ENCODE results near the gene ERP29.

DNA sequence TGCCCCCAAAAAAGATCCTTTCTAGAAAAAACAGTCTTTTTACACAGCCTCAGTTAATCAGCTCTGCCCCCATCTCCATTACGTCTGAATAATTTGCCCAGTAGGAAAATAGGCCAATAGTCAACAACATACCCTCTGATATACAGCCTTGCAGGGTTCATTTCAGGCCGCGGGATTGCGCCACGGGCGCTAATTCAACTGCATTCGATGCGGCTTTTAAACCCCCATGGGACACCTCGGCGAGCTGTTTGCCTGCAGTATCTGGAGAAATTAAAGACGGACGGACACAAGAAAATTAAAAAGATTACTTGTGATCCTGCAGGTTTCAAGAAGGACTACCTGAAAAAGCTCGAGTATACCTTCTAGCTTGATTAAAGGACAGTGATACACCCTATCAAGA lies 36.1 kb downstream of the ERP29 start:
- TF ChIP-seq YY1 (IDR thresholded peaks at IDR 0.05) (no peak), SP1 (IDR thresholded peaks at IDR 0.05) (no peak)
- TF ChIP-seq, protein P1, sequence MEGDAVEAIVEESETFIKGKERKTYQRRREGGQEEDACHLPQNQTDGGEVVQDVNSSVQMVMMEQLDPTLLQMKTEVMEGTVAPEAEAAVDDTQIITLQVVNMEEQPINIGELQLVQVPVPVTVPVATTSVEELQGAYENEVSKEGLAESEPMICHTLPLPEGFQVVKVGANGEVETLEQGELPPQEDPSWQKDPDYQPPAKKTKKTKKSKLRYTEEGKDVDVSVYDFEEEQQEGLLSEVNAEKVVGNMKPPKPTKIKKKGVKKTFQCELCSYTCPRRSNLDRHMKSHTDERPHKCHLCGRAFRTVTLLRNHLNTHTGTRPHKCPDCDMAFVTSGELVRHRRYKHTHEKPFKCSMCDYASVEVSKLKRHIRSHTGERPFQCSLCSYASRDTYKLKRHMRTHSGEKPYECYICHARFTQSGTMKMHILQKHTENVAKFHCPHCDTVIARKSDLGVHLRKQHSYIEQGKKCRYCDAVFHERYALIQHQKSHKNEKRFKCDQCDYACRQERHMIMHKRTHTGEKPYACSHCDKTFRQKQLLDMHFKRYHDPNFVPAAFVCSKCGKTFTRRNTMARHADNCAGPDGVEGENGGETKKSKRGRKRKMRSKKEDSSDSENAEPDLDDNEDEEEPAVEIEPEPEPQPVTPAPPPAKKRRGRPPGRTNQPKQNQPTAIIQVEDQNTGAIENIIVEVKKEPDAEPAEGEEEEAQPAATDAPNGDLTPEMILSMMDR (IDR thresholded peaks at IDR 0.05; ENCODE audit: low read depth, low read length, missing input control): no peak
- TF ChIP-seq, protein P2, sequence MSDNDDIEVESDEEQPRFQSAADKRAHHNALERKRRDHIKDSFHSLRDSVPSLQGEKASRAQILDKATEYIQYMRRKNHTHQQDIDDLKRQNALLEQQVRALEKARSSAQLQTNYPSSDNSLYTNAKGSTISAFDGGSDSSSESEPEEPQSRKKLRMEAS (IDR thresholded peaks at IDR 0.05): no peak
- TF ChIP-seq, protein P3, sequence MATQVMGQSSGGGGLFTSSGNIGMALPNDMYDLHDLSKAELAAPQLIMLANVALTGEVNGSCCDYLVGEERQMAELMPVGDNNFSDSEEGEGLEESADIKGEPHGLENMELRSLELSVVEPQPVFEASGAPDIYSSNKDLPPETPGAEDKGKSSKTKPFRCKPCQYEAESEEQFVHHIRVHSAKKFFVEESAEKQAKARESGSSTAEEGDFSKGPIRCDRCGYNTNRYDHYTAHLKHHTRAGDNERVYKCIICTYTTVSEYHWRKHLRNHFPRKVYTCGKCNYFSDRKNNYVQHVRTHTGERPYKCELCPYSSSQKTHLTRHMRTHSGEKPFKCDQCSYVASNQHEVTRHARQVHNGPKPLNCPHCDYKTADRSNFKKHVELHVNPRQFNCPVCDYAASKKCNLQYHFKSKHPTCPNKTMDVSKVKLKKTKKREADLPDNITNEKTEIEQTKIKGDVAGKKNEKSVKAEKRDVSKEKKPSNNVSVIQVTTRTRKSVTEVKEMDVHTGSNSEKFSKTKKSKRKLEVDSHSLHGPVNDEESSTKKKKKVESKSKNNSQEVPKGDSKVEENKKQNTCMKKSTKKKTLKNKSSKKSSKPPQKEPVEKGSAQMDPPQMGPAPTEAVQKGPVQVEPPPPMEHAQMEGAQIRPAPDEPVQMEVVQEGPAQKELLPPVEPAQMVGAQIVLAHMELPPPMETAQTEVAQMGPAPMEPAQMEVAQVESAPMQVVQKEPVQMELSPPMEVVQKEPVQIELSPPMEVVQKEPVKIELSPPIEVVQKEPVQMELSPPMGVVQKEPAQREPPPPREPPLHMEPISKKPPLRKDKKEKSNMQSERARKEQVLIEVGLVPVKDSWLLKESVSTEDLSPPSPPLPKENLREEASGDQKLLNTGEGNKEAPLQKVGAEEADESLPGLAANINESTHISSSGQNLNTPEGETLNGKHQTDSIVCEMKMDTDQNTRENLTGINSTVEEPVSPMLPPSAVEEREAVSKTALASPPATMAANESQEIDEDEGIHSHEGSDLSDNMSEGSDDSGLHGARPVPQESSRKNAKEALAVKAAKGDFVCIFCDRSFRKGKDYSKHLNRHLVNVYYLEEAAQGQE (IDR thresholded peaks at IDR 0.05): no peak
